ENCODE results near the gene CAND2.

The CAND2 gene

GRCh38 chr3:12808587-12808986 is 12.1 kb downstream of the CAND2 start:
- DNase-seq = no peak

DNA sequence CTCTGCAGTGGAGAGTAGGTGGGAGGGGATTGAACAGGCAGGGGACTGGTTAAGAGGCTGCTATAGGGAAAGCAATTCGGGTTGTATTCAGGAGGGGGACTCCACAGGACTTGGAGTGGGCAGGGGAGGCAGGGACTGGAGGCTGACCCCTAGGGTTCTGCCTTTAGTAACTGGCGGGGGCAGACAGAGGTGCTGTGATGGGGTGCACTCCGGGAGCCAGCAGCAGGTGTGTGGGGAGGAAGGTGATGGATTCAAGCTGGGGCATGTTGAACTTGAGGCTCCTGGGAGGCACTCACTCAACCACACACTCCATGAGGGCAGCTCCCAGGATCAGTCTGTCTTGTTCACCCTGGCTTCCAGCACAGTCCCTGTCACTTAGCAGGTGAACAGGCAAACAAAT is 12.5 kb downstream of the CAND2 start:
- DNase-seq = no peak

- DNase-seq = no peak
These were observed 13.0 kb downstream of the CAND2 start for GRCh38 chr3:12809435-12809834.

- DNase-seq = no peak
These were observed 13.7 kb downstream of the CAND2 start for GRCh38 chr3:12810013-12810780.

- no peak for DNase-seq
These were observed 14.5 kb downstream of the CAND2 start for GRCh38 chr3:12810961-12811360.

DNA sequence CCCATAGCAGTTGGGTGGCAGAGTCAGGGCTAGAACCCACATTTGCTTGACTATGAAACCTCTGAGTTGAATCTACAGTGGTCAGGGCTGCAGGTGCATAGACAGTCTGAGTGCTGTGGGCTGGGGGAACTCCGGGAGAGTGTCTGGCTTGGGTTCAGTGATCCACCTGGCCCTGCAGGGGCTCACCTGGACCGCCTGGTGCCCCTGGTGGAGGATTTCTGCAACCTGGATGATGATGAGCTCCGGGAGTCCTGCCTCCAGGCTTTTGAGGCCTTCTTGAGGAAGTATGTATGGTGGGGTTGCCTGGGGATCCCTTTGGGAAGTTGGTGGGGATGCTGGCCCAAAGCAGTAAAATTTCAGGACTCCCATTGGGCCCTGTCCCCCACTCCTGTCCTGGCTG is 16.3 kb downstream of the CAND2 start:
- no peak for DNase-seq

- no peak for DNase-seq
These were observed 17.5 kb downstream of the CAND2 start for GRCh38 chr3:12813967-12814366.

- no peak for DNase-seq
These were observed 18.6 kb downstream of the CAND2 start for GRCh38 chr3:12815078-12815477.

DNA sequence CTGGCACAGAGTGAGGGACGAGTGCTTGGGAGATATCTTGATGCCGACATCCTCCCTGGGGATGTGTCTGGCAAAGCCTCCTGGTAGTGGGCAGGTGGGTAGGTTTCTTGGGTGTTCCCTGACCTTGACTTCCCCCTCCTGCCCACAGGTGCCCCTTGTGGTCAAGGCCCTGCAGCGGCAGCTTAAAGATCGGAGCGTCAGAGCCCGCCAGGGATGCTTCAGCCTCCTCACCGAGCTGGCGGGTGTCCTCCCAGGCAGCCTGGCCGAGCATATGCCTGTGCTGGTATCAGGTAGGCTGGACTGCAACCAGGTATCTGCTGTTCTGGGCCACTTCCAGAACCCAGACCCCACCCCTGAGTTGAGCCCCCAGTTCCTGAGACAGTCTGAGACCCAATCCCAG is 19.2 kb downstream of the CAND2 start:
- no peak for DNase-seq

GRCh38 chr3:12816521-12817342 is 20.3 kb downstream of the CAND2 start:
- DNase-seq = no peak

- DNase-seq = no peak
These were observed 20.8 kb downstream of the CAND2 start for GRCh38 chr3:12817343-12817710.

GRCh38 chr3:12818273-12818672 is 21.8 kb downstream of the CAND2 start:
- DNase-seq = no peak

GRCh38 chr3:12818773-12819172 is 22.3 kb downstream of the CAND2 start:
- no peak for DNase-seq

- no peak for DNase-seq
These were observed 26.4 kb downstream of the CAND2 start for GRCh38 chr3:12822725-12823373.

- DNase-seq = no peak
These were observed 27.8 kb downstream of the CAND2 start for GRCh38 chr3:12824299-12824698.

DNA sequence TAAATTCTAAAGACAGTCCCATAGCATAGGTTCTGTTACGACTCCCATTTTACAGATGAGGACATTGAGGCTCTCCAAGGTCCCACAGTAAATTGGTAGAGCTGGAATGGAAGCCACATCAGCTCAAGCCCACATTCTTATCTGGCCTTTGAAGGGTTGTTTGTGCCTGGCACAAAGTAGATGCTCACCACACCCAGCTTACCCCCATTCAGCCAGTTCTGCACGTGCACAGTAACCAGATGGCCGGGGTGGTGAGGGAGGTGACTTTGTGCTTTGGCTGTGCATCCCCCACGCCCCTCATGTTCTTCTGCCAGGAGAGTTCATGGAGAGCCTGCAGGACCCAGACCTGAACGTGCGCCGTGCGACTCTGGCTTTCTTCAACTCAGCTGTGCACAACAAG is 28.7 kb downstream of the CAND2 start:
- no peak for DNase-seq

DNA sequence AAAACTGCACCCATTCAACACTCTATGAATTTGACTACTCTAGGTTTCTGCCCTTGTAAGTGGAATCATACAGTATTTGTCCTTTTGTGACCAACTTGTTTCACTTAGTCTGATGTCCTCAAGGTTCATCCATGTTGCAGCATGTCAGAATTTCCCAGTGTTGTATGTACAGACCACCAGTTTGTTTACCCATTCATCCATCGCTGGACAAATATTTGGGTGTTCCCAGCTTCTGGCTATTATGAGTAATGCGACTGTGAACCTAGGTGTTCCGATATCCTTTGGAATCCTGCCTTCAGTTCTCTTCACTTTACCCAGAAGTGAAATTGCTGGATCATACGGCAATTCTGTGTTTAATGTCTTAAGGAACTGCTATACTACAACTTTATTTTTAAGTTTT is 32.3 kb downstream of the CAND2 start:
- no peak for DNase-seq

- DNase-seq = no peak
These were observed 32.9 kb downstream of the CAND2 start for GRCh38 chr3:12829404-12829803.

GRCh38 chr3:12829886-12830784 is 33.7 kb downstream of the CAND2 start:
- DNase-seq = no peak

DNA sequence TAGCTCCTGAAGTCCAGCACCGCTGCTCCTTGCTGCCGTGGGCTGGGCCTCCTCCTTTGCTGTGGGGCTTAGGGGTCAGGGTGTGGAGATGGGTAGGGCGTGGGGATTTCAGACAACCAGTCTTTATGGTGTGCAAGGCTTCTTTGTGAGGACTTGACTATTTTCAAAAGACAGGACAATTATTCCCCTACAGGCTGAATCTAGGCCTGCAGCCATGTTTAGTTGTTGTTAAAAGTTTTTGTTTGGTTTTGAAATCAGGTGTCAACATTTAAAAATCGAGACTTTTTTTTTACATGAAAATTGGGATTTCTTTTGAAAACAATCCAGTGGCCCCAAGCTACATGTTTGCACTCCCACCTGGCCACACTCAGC is 34.3 kb downstream of the CAND2 start:
- no peak for DNase-seq

- no peak for DNase-seq
These were observed 34.9 kb downstream of the CAND2 start for GRCh38 chr3:12831301-12831866.

Data from NCI-H187 treated with DMSO at 0.1 percent for 48 hours (cell line).